B cell (primary cell): ENCODE data around the gene PCTP. TPM values are rescaled to one million over a fixed set of nuclear protein-coding genes. Genes with fewer than 3 reads are reported as not detected.

Source experiments
- ATAC-seq: fragments of 200-7000 bp; cut with Tn5 transposase; one replicate; pipeline ENCODE4 v1.10.0; 2021; ENCODE audit warnings: low read depth, mild to moderate bottlenecking, moderate number of reproducible peaks, moderate library complexity
- CTCF ChIA-PET: fragments of 350-600 bp; sonication (Branson Sonifier 250); formaldehyde crosslinking; loops from one replicate; lab custom pipeline; 2021; ENCODE audit warnings: antibody characterized with exemption, inconsistent platforms; lab: Charles Lee
- POLR2A ChIA-PET: fragments of 350-600 bp; sonication (Branson Sonifier 250); formaldehyde crosslinking; loops from one replicate; lab custom pipeline; 2021; ENCODE audit warnings: antibody characterized with exemption; lab: Charles Lee
- DNase-seq: peaks from one replicate; pipeline ENCODE4 v3.0.0; 2013
- H2AFZ ChIP-seq: 2 replicates; pipeline ENCODE4 v1.6.1; 2012; ENCODE audit warnings: mild to moderate bottlenecking, low read depth, low read length; ENCODE audit not compliant: insufficient read depth, poor library complexity, severe bottlenecking
- H3K27ac ChIP-seq, 2 donors: 1 replicate in 1 of 2; 2 replicates in 1 of 2; pipeline ENCODE4 v1.5.1; 2012 to 2013; ENCODE audit warnings: low read length in 2 of 2, mild to moderate bottlenecking in 2 of 2, moderate library complexity in 1 of 2
- H3K27me3 ChIP-seq, 4 experiments: fragments of 200-600 bp in 1 of 4; sonication (generic) in 1 of 4; replicated peaks in 1 of 4; 1 replicate in 2 of 4; 2 replicates in 2 of 4; pipeline versions ENCODE4 v1.6.1 to v1.7.0; 2013 to 2016; ENCODE audit warnings: low read length in 3 of 4, mild to moderate bottlenecking in 2 of 4, mixed read lengths in 1 of 4, moderate library complexity in 1 of 4; ENCODE audit not compliant: insufficient read depth in 4 of 4, control insufficient read depth in 3 of 4; ENCODE audit errors: control extremely low read depth in 1 of 4
- H3K36me3 ChIP-seq, 2 experiments: replicated peaks in 1 of 2; 1 replicate in 1 of 2; 2 replicates in 1 of 2; pipeline versions ENCODE4 v1.6.1 to v1.7.1; 2013; ENCODE audit warnings: low read length in 1 of 2; ENCODE audit not compliant: insufficient read depth in 2 of 2, control insufficient read depth in 1 of 2; ENCODE audit errors: control extremely low read depth in 1 of 2, extremely low read depth in 1 of 2
- H3K4me1 ChIP-seq, 2 donors: fragments of 200-600 bp in 1 of 2; sonication (generic) in 1 of 2; 1 replicate in 1 of 2; 2 replicates in 1 of 2; pipeline versions ENCODE4 v1.5.1 to v1.6.1; 2013 to 2017; ENCODE audit warnings: low read length in 2 of 2; ENCODE audit not compliant: control insufficient read depth in 2 of 2, insufficient read depth in 2 of 2
- H3K4me2 ChIP-seq: replicated peaks from 2 replicates; pipeline ENCODE3; 2012; ENCODE audit warnings: mild to moderate bottlenecking, low read depth, low read length; ENCODE audit not compliant: poor library complexity, severe bottlenecking
- H3K4me3 ChIP-seq, 5 experiments: fragments of 200-600 bp in 1 of 5; sonication (generic) in 1 of 5; 1 replicate in 3 of 5; 2 replicates in 2 of 5; pipeline versions ENCODE4 v1.5.1 to v1.7.0; 2011 to 2016; ENCODE audit warnings: low read length in 4 of 5, mild to moderate bottlenecking in 4 of 5, low read depth in 2 of 5, control low read depth in 1 of 5, moderate library complexity in 1 of 5; ENCODE audit not compliant: insufficient read depth in 1 of 5; ENCODE audit errors: control extremely low read depth in 1 of 5, extremely low read depth in 1 of 5
- H3K79me2 ChIP-seq: fragments of 200-600 bp; sonication (generic); one replicate; pipeline ENCODE4 v1.6.0; 2016; ENCODE audit warnings: low read length; ENCODE audit not compliant: control insufficient read depth, insufficient read depth
- H3K9ac ChIP-seq: fragments of 200-600 bp; sonication (generic); 2 replicates; pipeline ENCODE4 v1.6.1; 2017; ENCODE audit warnings: mild to moderate bottlenecking, low read length, moderate library complexity
- H3K9me3 ChIP-seq, 3 donors: one replicate each; pipeline versions ENCODE4 v1.6.1 to v1.7.1; 2013; ENCODE audit warnings: low read length in 2 of 3; ENCODE audit not compliant: control insufficient read depth in 2 of 3, insufficient read depth in 1 of 3; ENCODE audit errors: control extremely low read depth in 1 of 3
- H4K20me1 ChIP-seq: 2 replicates; pipeline ENCODE4 v1.6.0; 2012; ENCODE audit warnings: mild to moderate bottlenecking, low read length; ENCODE audit not compliant: insufficient read depth, control insufficient read depth, poor library complexity, severe bottlenecking
- H3K27ac Mint-ChIP-seq: one replicate; pipeline ENCODE4 v1.8.0; 2021; ENCODE audit warnings: mixed read lengths
- H3K27me3 Mint-ChIP-seq: one replicate; pipeline ENCODE4 v1.8.0; 2021; ENCODE audit warnings: mixed read lengths
- H3K4me1 Mint-ChIP-seq: one replicate; pipeline ENCODE4 v1.8.0; 2021; ENCODE audit warnings: mixed read lengths
- H3K4me3 Mint-ChIP-seq: one replicate; pipeline ENCODE4 v1.8.0; 2021; ENCODE audit warnings: mixed read lengths
- H3K9me3 Mint-ChIP-seq: one replicate; pipeline ENCODE4 v1.8.0; 2022; ENCODE audit warnings: mixed read lengths; ENCODE audit not compliant: insufficient read depth
- CTCF ChIP-seq: fragments of 200-600 bp; IDR thresholded peaks from one replicate; pipeline ENCODE4 v1.8.0; 2022; ENCODE audit warnings: antibody characterized with exemption, mild to moderate bottlenecking
- EZH2 ChIP-seq: IDR thresholded peaks from 2 replicates; pipeline ENCODE4 v1.6.1; 2012; ENCODE audit warnings: borderline replicate concordance, low read depth, mild to moderate bottlenecking, moderate library complexity, low read length; ENCODE audit not compliant: insufficient read depth, poor library complexity, severe bottlenecking
- WGBS: methylation state at CpG from one replicate; pipeline ENCODE4 v1.1.5; 2013; ENCODE audit warnings: missing lambda C conversion rate; ENCODE audit not compliant: insufficient coverage; 5-methylcytosine and 5-hydroxymethylcytosine counted together
- intact Hi-C: fragments of 100-400 bp; cut with micrococcal nuclease; formaldehyde crosslinking; loops from one replicate; pipeline ENCODE4 v1.10.0; 2022
- polyA plus RNA-seq: library from polyadenylated mRNA; depleted of rRNA; stranded (reverse); fragments of >200 nt; gene quantifications from 2 replicates; pipeline ENCODE4 v1.2.3, GENCODE V29; 2012
- total RNA-seq, 2 donors: library from RNA; stranded (reverse); fragments of 120-200 nt in 1 of 2; gene quantifications; 1 replicate in 1 of 2; 2 replicates in 1 of 2; pipeline versions ENCODE4 v1.2.3 to v1.2.4, GENCODE V29; 2013 to 2022

PCTP gene
- total and polyA plus RNA-seq, 2 donors (not counting 1 experiment from before 2014, with no cell fraction given), result 3.2 to 9.0 TPM

- H3K4me3 Mint-ChIP-seq, result no peak overlapping the region
- CTCF ChIA-PET, result interaction anchor here (1.2 to 2.2 kb wide), 3 partner anchors 10 to 182 kb away, joined by 6 to 13 read pairs (median 8); no protein-coding TSS in a partner anchor
- H3K27me3 Mint-ChIP-seq, result peaks cover 42% of the 10 kb centered on the region
- H3K9me3 Mint-ChIP-seq, result no peaks in the 10 kb centered on the region
- Histone ChIP-seq H3K79me2 (no peaks in the 10 kb centered on the region), H3K27ac (no peak overlapping the region), H3K4me1 (no peaks in the 10 kb centered on the region), H3K9me3 (no peaks in the 10 kb centered on the region), H3K9ac (no peak overlapping the region), H2AFZ (no peak overlapping the region), H3K36me3 (no peaks in the 10 kb centered on the region), H3K4me3 (no peak overlapping the region), H3K4me2 (no peak overlapping the region), H4K20me1 (no peaks in the 10 kb centered on the region), H3K27me3 (no peaks in the 10 kb centered on the region)
- no peak overlapping the region for H3K27ac Mint-ChIP-seq
- POLR2A ChIA-PET, result no interaction called here
- DNase-seq (no peak), ATAC-seq (no peak)
- intact Hi-C loops, result no loop called here
- no peak for TF ChIP-seq CTCF
- TF ChIP-seq EZH2, result no peak
- H3K4me1 Mint-ChIP-seq, result no peaks in the 10 kb centered on the region
- 95% methylated on average over 4 of the region's 8 CpGs for WGBS
Measured at GRCh38 chr17:55708175-55708974, 42.5 kb upstream of the PCTP start.

- Histone ChIP-seq H3K4me3 (no peak overlapping the region), H3K27me3 (no peaks in the 10 kb centered on the region), H3K79me2 (no peaks in the 10 kb centered on the region), H3K4me2 (no peak overlapping the region), H3K4me1 (no peaks in the 10 kb centered on the region), H4K20me1 (no peaks in the 10 kb centered on the region), H3K27ac (no peak overlapping the region), H3K36me3 (no peaks in the 10 kb centered on the region), H3K9me3 (no peaks in the 10 kb centered on the region), H2AFZ (no peak overlapping the region), H3K9ac (no peak overlapping the region)
- POLR2A ChIA-PET, result no interaction called here
- Mint-ChIP-seq H3K4me1 (no peaks in the 10 kb centered on the region), H3K27me3 (peaks cover 35% of the 10 kb centered on the region), H3K9me3 (no peaks in the 10 kb centered on the region), H3K4me3 (no peak overlapping the region), H3K27ac (no peak overlapping the region)
- intact Hi-C loops, result no loop called here
- CTCF ChIA-PET, result interaction anchor here (0.8 to 1.6 kb wide), 4 partner anchors 8 to 184 kb away, joined by 4 to 8 read pairs (median 5); no protein-coding TSS in a partner anchor
- no peak for ATAC-seq
- TF ChIP-seq CTCF (no peak), EZH2 (no peak)
- 86% methylated on average over 1 of the region's 7 CpGs for WGBS
- no peak for DNase-seq
Measured at GRCh38 chr17:55709440-55709839, 41.4 kb upstream of the PCTP start.
